ENCODE measurements around the gene PDZRN4. TPM values are rescaled to one million over a fixed set of nuclear protein-coding genes. Genes with fewer than 3 reads are reported as not detected.

The PDZRN4 gene
- total RNA-seq, 1 experiment from 2014 or later: not detected

GRCh38 chr12:41558671-41559070 lies 370.6 kb downstream of the PDZRN4 start:
- H3K27ac ChIP-seq (ENCODE audit: low read depth, low read length, poor library complexity, severe bottlenecking): no peak overlapping the region
- H3K4me1 ChIP-seq (ENCODE audit: insufficient read depth, low read length, poor library complexity, severe bottlenecking): no peaks in the 10 kb centered on the region
- H3K36me3 ChIP-seq (ENCODE audit: insufficient read depth, low read length, poor library complexity, severe bottlenecking): no peaks in the 10 kb centered on the region
- intact Hi-C loops (cut with micrococcal nuclease; ENCODE audit: unreplicated experiment): no loop called here
- no peaks in the 10 kb centered on the region for H3K9me3 ChIP-seq (ENCODE audit: low read depth, low read length, poor library complexity, severe bottlenecking)
- BruUV-seq (replicated peaks): no TSS peak
- ChIA-PET CTCF (no interaction called here), POLR2A (ENCODE audit: low non-redundant PET) (no interaction called here)
- TF ChIP-seq EZH2 (IDR thresholded peaks at IDR 0.05; ENCODE audit: borderline replicate concordance, low read depth, low read length, poor library complexity, severe bottlenecking) (no peak), CTCF (conservative IDR thresholded peaks at IDR 0.05; ENCODE audit: low read depth, low read length) (no peak)
- no peak overlapping the region for H3K4me3 ChIP-seq (ENCODE audit: low read depth, low read length, poor library complexity, severe bottlenecking)
- no peaks in the 10 kb centered on the region for H3K27me3 ChIP-seq (replicated peaks; ENCODE audit: insufficient read depth, low read depth, low read length, poor library complexity)
- DNase-seq (ENCODE audit: low spot score): no peak

- Histone ChIP-seq H3K27me3 (replicated peaks; ENCODE audit: insufficient read depth, low read depth, low read length, poor library complexity) (no peaks in the 10 kb centered on the region), H3K36me3 (ENCODE audit: insufficient read depth, low read length, poor library complexity, severe bottlenecking) (no peaks in the 10 kb centered on the region), H3K4me3 (ENCODE audit: low read depth, low read length, poor library complexity, severe bottlenecking) (no peak overlapping the region), H3K9me3 (ENCODE audit: low read depth, low read length, poor library complexity, severe bottlenecking) (no peaks in the 10 kb centered on the region), H3K27ac (ENCODE audit: low read depth, low read length, poor library complexity, severe bottlenecking) (no peak overlapping the region), H3K4me1 (ENCODE audit: insufficient read depth, low read length, poor library complexity, severe bottlenecking) (no peaks in the 10 kb centered on the region)
- no TSS peak for BruUV-seq (replicated peaks)
- DNase-seq (ENCODE audit: low spot score): no peak
- intact Hi-C loops (cut with micrococcal nuclease; ENCODE audit: unreplicated experiment): no loop called here
- TF ChIP-seq EZH2 (IDR thresholded peaks at IDR 0.05; ENCODE audit: borderline replicate concordance, low read depth, low read length, poor library complexity, severe bottlenecking): no peak
- TF ChIP-seq CTCF (conservative IDR thresholded peaks at IDR 0.05; ENCODE audit: low read depth, low read length): no peak
- ChIA-PET POLR2A (ENCODE audit: low non-redundant PET) (no interaction called here), CTCF (no interaction called here)
Observed at GRCh38 chr12:41563051-41563450, 374.9 kb downstream of the PDZRN4 start.

- no peak for DNase-seq (ENCODE audit: low spot score)
- no peaks in the 10 kb centered on the region for H3K27me3 ChIP-seq (replicated peaks; ENCODE audit: insufficient read depth, low read depth, low read length, poor library complexity)
- no peaks in the 10 kb centered on the region for H3K9me3 ChIP-seq (ENCODE audit: low read depth, low read length, poor library complexity, severe bottlenecking)
- peak; percentile 29; the same call in 1 of the 2 replicates for TF ChIP-seq CTCF (conservative IDR thresholded peaks at IDR 0.05; ENCODE audit: low read depth, low read length)
- no peak for TF ChIP-seq EZH2 (IDR thresholded peaks at IDR 0.05; ENCODE audit: borderline replicate concordance, low read depth, low read length, poor library complexity, severe bottlenecking)
- no peaks in the 10 kb centered on the region for H3K36me3 ChIP-seq (ENCODE audit: insufficient read depth, low read length, poor library complexity, severe bottlenecking)
- no TSS peak for BruUV-seq (replicated peaks)
- H3K4me1 ChIP-seq (ENCODE audit: insufficient read depth, low read length, poor library complexity, severe bottlenecking): no peaks in the 10 kb centered on the region
- ChIA-PET POLR2A (ENCODE audit: low non-redundant PET) (no interaction called here), CTCF (no interaction called here)
- intact Hi-C loops (cut with micrococcal nuclease; ENCODE audit: unreplicated experiment): no loop called here
- H3K27ac ChIP-seq (ENCODE audit: low read depth, low read length, poor library complexity, severe bottlenecking): no peak overlapping the region
- no peak overlapping the region for H3K4me3 ChIP-seq (ENCODE audit: low read depth, low read length, poor library complexity, severe bottlenecking)
Observed at GRCh38 chr12:41564816-41565215, 376.7 kb downstream of the PDZRN4 start.
